Esophagus muscularis mucosa (tissue), 4 donors: ENCODE data around the gene HLA-C. TPM values are rescaled to one million over a fixed set of nuclear protein-coding genes. Genes with fewer than 3 reads are reported as not detected.

Experiments used
- DNase-seq: peaks from one replicate; pipeline ENCODE4 v3.0.0-alpha.2; 2017; ENCODE audit errors: extremely low spot score
- H3K27ac ChIP-seq, 4 donors: fragments of 200-600 bp; sonication (generic); replicated peaks in 1 of 4; 1 replicate in 3 of 4; 2 replicates in 1 of 4; pipeline ENCODE4 v1.5.1; 2016 to 2019; ENCODE audit warnings: mild to moderate bottlenecking in 1 of 4
- H3K27me3 ChIP-seq, 4 donors: fragments of 200-600 bp; sonication (generic); one replicate each; pipeline versions ENCODE4 v1.5.1 to v1.6.0; 2016 to 2019
- H3K36me3 ChIP-seq, 4 donors: fragments of 200-600 bp; sonication (generic); one replicate each; pipeline ENCODE4 v1.5.1; 2016 to 2019
- H3K4me1 ChIP-seq, 4 donors: fragments of 200-600 bp; sonication (generic); one replicate each; pipeline ENCODE4 v1.5.1; 2016 to 2019
- H3K4me3 ChIP-seq, 4 donors: fragments of 200-600 bp; sonication (generic); 1 replicate in 2 of 4; 2 replicates in 2 of 4; pipeline ENCODE4 v1.5.1; 2016 to 2019; ENCODE audit warnings: mild to moderate bottlenecking in 4 of 4, moderate library complexity in 1 of 4
- H3K9me3 ChIP-seq, 4 donors: fragments of 200-600 bp; sonication (generic); 1 replicate in 3 of 4; 2 replicates in 1 of 4; pipeline ENCODE4 v1.5.1; 2016 to 2019
- CTCF ChIP-seq, 3 experiments: fragments of 200-600 bp in 2 of 3; fragments of 450-650 bp in 1 of 3; sonication (generic) in 2 of 3; IDR thresholded peaks; one replicate each; pipeline ENCODE4 v1.5.1; 2017 to 2019; ENCODE audit warnings: antibody characterized with exemption in 3 of 3, mild to moderate bottlenecking in 2 of 3, moderate library complexity in 1 of 3
- EP300 ChIP-seq: sonication (generic); formaldehyde crosslinking; IDR thresholded peaks from one replicate; pipeline ENCODE4 v1.6.1; 2017; ENCODE audit warnings: antibody characterized with exemption
- POLR2A ChIP-seq: fragments of 450-650 bp; IDR thresholded peaks from one replicate; pipeline ENCODE4 v1.6.1; 2017; ENCODE audit warnings: antibody characterized with exemption, moderate library complexity, mild to moderate bottlenecking, low read depth
- POLR2AphosphoS5 ChIP-seq, 2 donors: sonication (generic); formaldehyde crosslinking; IDR thresholded peaks; one replicate each; pipeline ENCODE4 v1.6.1; 2017; ENCODE audit warnings: antibody characterized with exemption in 2 of 2
- WGBS: methylation state at CpG from one replicate; pipeline ENCODE4 v1.1.5; 2018; 5-methylcytosine and 5-hydroxymethylcytosine counted together
- intact Hi-C: fragments of 100-400 bp; cut with DNase I; formaldehyde crosslinking; loops from one replicate; pipeline ENCODE4 v1.15.1; 2023
- total RNA-seq, 4 donors: library from RNA; depleted of rRNA; stranded (reverse); fragments of >200 nt; gene quantifications; one replicate each; pipeline versions ENCODE4 v1.1.0 to v1.2.1, GENCODE V29; 2016

HLA-C gene
- total RNA-seq, 4 donors from 2014 or later = 251 to 549 (median 296) TPM

- Histone ChIP-seq H3K4me3 (peak overlapping the region; percentile 57 to 94 (median 78)), H3K27ac (peak overlapping the region; percentile 78 to 99 (median 96)), H3K27me3 (no peaks in the 10 kb centered on the region), H3K36me3 (peaks cover 0 to 31% (median 9%) of the 10 kb centered on the region in 4 donors), H3K4me1 (peaks cover 0 to 22% (median 11%) of the 10 kb centered on the region in 4 donors), H3K9me3 (no peaks in the 10 kb centered on the region)
- no peak for DNase-seq
- TF ChIP-seq CTCF (IDR thresholded peaks at IDR 0.05) (no peak), POLR2AphosphoS5 (IDR thresholded peaks at IDR 0.05) (no peak), EP300 (no peak), POLR2A (no peak)
- WGBS = 50% methylated on average over 10 of the region's 10 CpGs
- intact Hi-C loops = loop anchor here (5.0 kb wide), 2 partner anchors 76 to 94 kb away; no protein-coding TSS in a partner anchor
These were observed 1.1 kb upstream of the HLA-C start for GRCh38 chr6:31272836-31273626.

GRCh38 chr6:31272436-31272835 is 544 bp upstream of the HLA-C start:
- DNase-seq = no peak
- intact Hi-C loops = loop anchor here (5.0 kb wide), 2 partner anchors 75 to 95 kb away; no protein-coding TSS in a partner anchor
- WGBS = 10% methylated on average over 4 of the region's 4 CpGs

GRCh38 chr6:31270788-31271640 is 878 bp downstream of the HLA-C start:
- intact Hi-C loops = loop anchor here (5.0 kb wide), 2 partner anchors 74 to 96 kb away; no protein-coding TSS in a partner anchor
- 44% methylated on average over 10 of the region's 62 CpGs for WGBS
- no peak for TF ChIP-seq CTCF (IDR thresholded peaks at IDR 0.05)
- no peak for TF ChIP-seq EP300
- TF ChIP-seq POLR2A = no peak
- TF ChIP-seq POLR2AphosphoS5 (IDR thresholded peaks at IDR 0.05) = no peak

More at GRCh38 chr6:31272436-31272835, 544 bp upstream of the HLA-C start:
- Histone ChIP-seq H3K36me3 (peaks cover 0 to 31% (median 10%) of the 10 kb centered on the region in 4 donors), H3K27me3 (no peaks in the 10 kb centered on the region), H3K4me1 (peaks cover 0 to 22% (median 11%) of the 10 kb centered on the region in 4 donors), H3K4me3 (peak overlapping the region; percentile 57 to 94 (median 78)), H3K27ac (peak overlapping the region; percentile 78 to 99 (median 96)), H3K9me3 (no peaks in the 10 kb centered on the region)
- TF ChIP-seq POLR2A = no peak
- no peak for TF ChIP-seq EP300
- no peak for TF ChIP-seq CTCF (IDR thresholded peaks at IDR 0.05)
- TF ChIP-seq POLR2AphosphoS5 (IDR thresholded peaks at IDR 0.05) = no peak

GRCh38 chr6:31268836-31269235 is 3.1 kb downstream of the HLA-C start:
- no peak overlapping the region for H3K27ac ChIP-seq
- no peak for DNase-seq
- WGBS = 64% methylated on average over 5 of the region's 5 CpGs
- H3K9me3 ChIP-seq = no peaks in the 10 kb centered on the region
- TF ChIP-seq POLR2AphosphoS5 (IDR thresholded peaks at IDR 0.05) (no peak), POLR2A (no peak), EP300 (no peak), CTCF (IDR thresholded peaks at IDR 0.05) (no peak)
- H3K27me3 ChIP-seq = no peaks in the 10 kb centered on the region
- no peak overlapping the region for H3K4me3 ChIP-seq
- H3K36me3 ChIP-seq = peaks cover 0 to 31% (median 10%) of the 10 kb centered on the region in 4 donors
- intact Hi-C loops = loop anchor here (5.0 kb wide), 1 partner anchor 83 kb away; no protein-coding TSS in a partner anchor
- peaks cover 0 to 22% (median 11%) of the 10 kb centered on the region in 4 donors for H3K4me1 ChIP-seq

More at GRCh38 chr6:31270788-31271640, 878 bp downstream of the HLA-C start:
- peaks cover 0 to 31% (median 10%) of the 10 kb centered on the region in 4 donors for H3K36me3 ChIP-seq
- H3K4me3 ChIP-seq = peak overlapping the region; percentile 57 to 94 (median 78)
- no peaks in the 10 kb centered on the region for H3K27me3 ChIP-seq
- no peaks in the 10 kb centered on the region for H3K9me3 ChIP-seq
- no peak for DNase-seq
- peak overlapping the region; percentile 78 to 99 (median 96) for H3K27ac ChIP-seq
- peaks cover 0 to 22% (median 11%) of the 10 kb centered on the region in 4 donors for H3K4me1 ChIP-seq
